Right ventricle myocardium superior (tissue), 1 donor: ENCODE measurements around the gene SNAP29. TPM values are rescaled to one million over a fixed set of nuclear protein-coding genes. Genes with fewer than 3 reads are reported as not detected.
A peak's percentile ranks its signal among the peaks of the same experiment; 100 is the strongest.
"Not testable (repeated sequence)": the region's sequence is repeated elsewhere in the genome, so short reads cannot be mapped to it uniquely, and the experiment has no call there.

ENCODE experiments used
- ATAC-seq: fragments of 200-7000 bp; cut with Tn5 transposase; one replicate; pipeline ENCODE4 v1.9.1; 2020; ENCODE audit warnings: mild to moderate bottlenecking; ENCODE audit not compliant: poor library complexity
- DNase-seq: peaks from one replicate; pipeline ENCODE4 v3.0.0-alpha.2; 2020
- intact Hi-C: fragments of 100-400 bp; cut with DNase I; formaldehyde crosslinking; loops from one replicate; pipeline ENCODE4 v1.11.2; 2022
- total RNA-seq: library from RNA; stranded (reverse); fragmentation: NEBNext Ultra II Directional; extraction: Animal tissue kit (Norgen Biotek cat#: 25700); gene quantifications from one replicate; pipeline ENCODE4 v1.2.1, GENCODE V29; 2021
- donor health status: DM: no; HTN: yes; CAD: no; lungs with severe emphysema.

The SNAP29 gene
- total RNA-seq, 1 donor from 2014 or later = 22.3 TPM

DNA sequence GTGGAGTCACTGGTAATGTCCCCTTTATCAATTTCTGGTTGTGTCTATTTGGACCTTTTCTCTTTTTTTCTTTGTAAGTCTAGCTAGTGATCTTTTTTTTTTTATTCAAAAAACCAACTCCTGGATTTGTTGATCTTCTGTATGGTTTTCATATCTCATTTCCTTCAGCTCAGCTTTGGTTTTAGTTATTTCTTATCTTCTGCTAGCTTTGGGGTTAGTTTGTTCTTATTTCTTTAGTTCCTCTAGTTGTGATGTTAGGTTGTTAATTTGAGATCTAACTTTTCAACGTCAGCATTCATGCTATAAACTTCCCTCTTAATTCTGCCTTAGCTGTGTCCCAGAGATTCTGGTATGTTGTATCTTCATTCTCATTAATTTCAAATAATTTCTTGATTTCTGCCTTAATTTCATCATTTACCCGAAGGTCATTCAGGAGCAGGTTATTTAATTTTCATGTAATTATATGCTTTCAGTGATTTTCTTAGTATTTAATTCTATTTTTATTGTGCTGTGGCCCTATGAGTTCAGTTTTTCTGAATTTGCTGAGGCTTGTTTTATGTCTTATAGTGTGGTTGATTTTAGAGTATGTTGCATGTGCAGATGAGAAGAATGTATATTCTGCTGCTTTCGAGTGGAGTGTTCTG lies 29.2 kb upstream of the SNAP29 start:
- no peak for DNase-seq
- no peak for ATAC-seq
- intact Hi-C loops = loop anchor here (10.0 kb wide), 1 partner anchor 45 kb away; no protein-coding TSS in a partner anchor

DNA sequence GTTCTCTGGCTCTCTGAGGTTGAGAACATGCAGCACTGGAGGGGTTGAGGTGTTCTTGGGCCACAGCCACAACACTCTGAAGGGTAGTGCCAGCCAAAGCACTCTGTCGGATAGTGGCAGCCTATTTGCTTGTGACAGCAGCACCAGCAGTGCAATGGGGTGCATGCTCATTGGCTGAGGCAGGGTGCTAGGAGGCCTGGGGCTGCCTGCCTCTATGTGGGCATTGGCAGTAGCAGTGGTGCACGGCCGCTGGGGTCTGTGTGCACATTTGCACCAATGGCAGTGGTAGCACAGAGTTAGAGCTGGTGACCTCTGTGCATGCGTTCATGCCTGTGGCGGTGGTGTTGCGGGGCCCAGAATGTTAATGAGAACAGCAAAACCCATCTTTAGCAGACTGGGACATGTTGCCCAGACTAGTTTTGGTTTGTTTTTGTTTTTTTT lies 25.6 kb upstream of the SNAP29 start:
- DNase-seq (no peak), ATAC-seq (peak; percentile 18)
- intact Hi-C loops = loop anchor here (10.0 kb wide), 1 partner anchor 48 kb away; no protein-coding TSS in a partner anchor

DNA sequence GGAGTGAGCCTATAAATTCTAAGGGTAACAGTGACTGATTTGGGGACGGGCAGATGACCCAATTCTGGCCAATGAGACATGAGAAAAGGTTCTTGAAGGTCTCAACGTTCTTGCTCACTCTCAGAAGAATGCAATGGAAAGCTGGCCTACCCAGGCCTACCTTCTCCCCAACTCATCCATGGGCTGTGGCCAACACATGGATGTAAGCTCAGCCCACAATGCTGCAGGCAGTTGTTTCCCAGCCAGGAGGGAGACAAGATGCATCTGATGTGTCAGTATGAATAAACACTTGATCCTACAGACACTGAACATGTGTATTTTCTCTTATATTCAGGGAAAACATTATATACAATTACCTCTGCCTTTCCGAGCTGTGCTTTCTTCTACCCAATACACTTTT lies 24.6 kb upstream of the SNAP29 start:
- DNase-seq (no peak), ATAC-seq (no peak)
- intact Hi-C loops = loop anchor here (10.0 kb wide), 1 partner anchor 49 kb away; no protein-coding TSS in a partner anchor

GRCh38 chr22:20834725-20835124 lies 24.1 kb upstream of the SNAP29 start:
- no peak for ATAC-seq
- no peak for DNase-seq
- intact Hi-C loops = loop anchor here (10.0 kb wide), 1 partner anchor 50 kb away; no protein-coding TSS in a partner anchor

DNA sequence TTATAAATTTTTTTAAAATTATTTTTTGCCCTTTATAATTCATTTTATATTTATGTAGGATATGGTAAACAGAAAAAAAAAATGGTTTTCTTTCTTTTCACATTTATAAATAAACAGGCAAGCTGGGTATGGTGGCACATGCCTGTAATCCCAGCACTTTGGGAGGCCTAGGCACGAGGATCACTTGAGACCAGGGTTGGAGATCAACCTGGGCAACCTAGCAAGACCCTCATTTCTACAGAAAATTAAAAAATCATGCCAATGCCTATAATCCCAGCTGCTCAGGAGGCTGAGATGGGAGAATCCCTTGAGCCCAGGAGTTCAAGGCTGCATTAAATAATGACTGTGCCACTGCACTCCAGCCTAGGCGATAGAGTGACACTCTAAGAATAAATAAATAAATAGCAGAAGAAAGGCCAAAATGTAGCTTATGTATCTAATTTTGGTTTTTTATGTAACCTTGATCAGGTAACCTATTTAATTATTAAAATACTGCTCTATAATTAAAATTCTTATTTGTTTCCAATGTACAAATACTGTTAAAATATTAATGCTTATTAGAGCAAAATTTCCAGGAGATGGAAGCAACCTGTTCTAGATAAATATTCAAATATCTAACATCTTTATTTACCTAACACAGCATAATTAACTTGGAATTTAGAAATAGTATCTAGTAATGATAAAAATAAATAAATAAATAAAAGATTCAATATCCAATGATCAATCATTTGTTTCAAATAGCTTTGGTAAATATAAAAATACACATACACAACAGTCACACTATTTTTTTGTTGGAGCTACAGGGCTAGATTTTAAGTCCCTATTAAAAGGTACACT lies 21.6 kb upstream of the SNAP29 start:
- intact Hi-C loops = loop anchor here (10.0 kb wide), 1 partner anchor 52 kb away; no protein-coding TSS in a partner anchor
- DNase-seq = no peak
- no peak for ATAC-seq

- not testable (repeated sequence) for DNase-seq, ATAC-seq
- intact Hi-C loops = loop anchor here (10.0 kb wide), 1 partner anchor 55 kb away; no protein-coding TSS in a partner anchor
Observed at GRCh38 chr22:20839354-20839753, 19.5 kb upstream of the SNAP29 start.

DNA sequence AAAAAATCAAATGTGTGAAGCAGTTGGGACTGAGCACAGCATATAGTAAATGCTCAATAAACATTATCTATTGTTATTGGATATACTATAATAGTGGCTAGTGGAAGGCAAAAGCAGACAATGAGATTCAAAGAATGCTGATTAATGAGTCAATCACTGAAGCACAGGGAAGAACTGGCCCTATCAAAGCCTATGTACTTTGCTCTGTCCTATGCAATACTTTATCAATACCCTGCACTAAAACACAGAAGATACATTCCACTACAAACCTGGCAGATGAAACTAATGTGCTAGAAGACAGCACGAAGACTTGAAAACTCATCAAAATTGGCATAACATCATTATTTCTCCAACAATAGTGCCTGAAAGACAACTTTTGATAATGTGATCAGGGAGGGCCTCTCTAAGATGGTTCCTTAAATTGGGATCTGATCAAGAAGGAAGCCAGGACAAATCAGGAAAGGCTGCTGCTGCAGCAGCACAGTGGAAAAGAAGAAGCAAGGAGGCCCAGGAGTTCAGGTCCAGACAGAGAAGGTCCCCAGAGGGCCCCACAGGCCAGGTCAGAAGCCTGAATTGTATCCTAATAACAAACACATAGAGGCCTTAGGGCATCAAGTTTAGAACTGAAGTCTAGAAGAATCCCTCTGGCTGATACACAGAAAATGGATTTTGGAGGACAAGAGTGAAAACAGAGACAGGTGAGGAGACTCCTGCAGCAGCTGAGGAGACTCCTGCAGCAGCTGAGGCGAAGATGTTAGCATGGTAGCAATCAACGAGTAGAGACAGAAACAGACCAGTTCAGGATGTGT lies 18.8 kb upstream of the SNAP29 start:
- ATAC-seq = no peak
- intact Hi-C loops = loop anchor here (10.0 kb wide), 1 partner anchor 55 kb away; no protein-coding TSS in a partner anchor

DNA sequence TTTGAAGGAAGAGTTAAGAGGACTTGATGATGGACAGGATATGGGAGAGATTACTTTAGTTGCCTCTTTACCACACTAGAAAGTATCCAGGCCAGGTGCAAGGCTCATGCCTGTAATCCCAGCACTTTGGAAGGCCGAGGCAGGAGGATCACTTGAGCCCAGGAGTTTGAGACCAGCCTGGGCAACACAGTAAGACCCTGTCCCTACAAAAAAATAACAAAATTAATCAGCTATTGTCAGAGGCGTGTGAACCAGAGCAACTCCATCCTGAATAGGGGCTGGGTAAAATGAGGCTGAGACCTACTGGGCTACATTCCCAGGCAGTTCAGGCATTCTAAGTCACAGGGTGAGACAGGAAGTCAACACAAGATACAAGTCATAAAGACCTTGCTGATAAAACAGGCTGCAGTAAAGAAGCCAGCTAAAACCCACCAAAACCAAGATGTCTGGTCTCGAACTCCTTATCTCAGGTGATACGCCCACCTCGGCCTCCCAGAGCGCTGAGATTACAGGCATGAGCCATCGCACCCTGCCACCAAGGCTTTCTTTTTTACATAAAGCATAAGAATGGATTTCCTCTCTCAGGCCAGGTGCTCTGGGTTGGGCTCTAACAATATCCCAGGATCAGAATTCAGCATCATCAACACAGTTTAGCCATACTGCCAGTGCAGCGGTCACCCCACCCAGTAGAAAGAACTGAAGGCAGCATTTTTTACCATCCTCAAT lies 18.0 kb upstream of the SNAP29 start:
- no peak for ATAC-seq
- no peak for DNase-seq
- intact Hi-C loops = no loop called here

More for the DNA sequence above, 18.8 kb upstream of the SNAP29 start:
- DNase-seq = no peak

- intact Hi-C loops = no loop called here
- no peak for DNase-seq
- ATAC-seq = no peak
Observed at GRCh38 chr22:20843501-20843900, 15.3 kb upstream of the SNAP29 start.

GRCh38 chr22:20844055-20845037 lies 14.5 kb upstream of the SNAP29 start:
- DNase-seq (no peak), ATAC-seq (no peak)
- intact Hi-C loops = no loop called here

GRCh38 chr22:20847318-20847822 lies 11.4 kb upstream of the SNAP29 start:
- ATAC-seq = no peak
- no peak for DNase-seq
- intact Hi-C loops = no loop called here

- ATAC-seq = no peak
- intact Hi-C loops = no loop called here
- no peak for DNase-seq
Observed at GRCh38 chr22:20852076-20852475, 6.7 kb upstream of the SNAP29 start.

GRCh38 chr22:20852503-20852902 lies 6.3 kb upstream of the SNAP29 start:
- DNase-seq = no peak
- intact Hi-C loops = no loop called here
- ATAC-seq = no peak

DNA sequence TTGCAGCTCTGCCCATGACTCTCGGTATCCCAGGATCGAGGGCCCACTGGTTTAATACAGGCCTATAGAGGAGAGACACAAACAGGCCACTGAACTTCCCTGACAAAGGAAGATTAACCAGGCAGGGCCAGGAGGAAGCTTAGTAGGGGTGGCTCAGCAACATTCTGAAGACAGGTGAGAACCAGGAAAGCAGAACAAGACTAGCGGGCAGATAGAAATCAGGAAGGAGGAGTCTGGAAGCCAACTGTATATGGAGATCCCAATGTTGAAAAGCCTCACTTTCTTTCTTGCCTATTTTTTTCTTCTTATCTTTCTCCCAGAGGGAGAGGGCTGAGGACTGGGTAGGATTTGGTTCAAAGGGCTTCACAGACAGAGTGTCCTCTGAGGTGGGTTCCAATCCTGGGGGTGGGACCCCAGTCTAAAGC lies 5.6 kb upstream of the SNAP29 start:
- no peak for ATAC-seq
- intact Hi-C loops = no loop called here
- no peak for DNase-seq

- DNase-seq = no peak
- intact Hi-C loops = no loop called here
- ATAC-seq = no peak
Observed at GRCh38 chr22:20857247-20857643, 1.6 kb upstream of the SNAP29 start.

- peak; percentile 93 for DNase-seq
- intact Hi-C loops = no loop called here
- ATAC-seq = peak; percentile 74
Observed at GRCh38 chr22:20857838-20858614, 781 bp upstream of the SNAP29 start.
